Epithelial cell of esophagus (primary cell): ENCODE measurements around the gene HOXC5.

ENCODE experiments used
- DNase-seq: peaks from one replicate; pipeline ENCODE4 v3.0.0; 2010; ENCODE audit warnings: low read depth
- H3K4me3 ChIP-seq: 2 replicates; pipeline ENCODE4 v1.5.1; 2011; ENCODE audit warnings: mild to moderate bottlenecking, low read length, control low read depth
- TF ChIP-seq, protein P1 (sequence below): IDR thresholded peaks from 2 replicates; pipeline ENCODE4 v1.5.1; 2011; ENCODE audit warnings: low read depth, mild to moderate bottlenecking, low read length, control low read depth, inconsistent platforms; ENCODE audit not compliant: insufficient read depth; ENCODE audit errors: missing control alignments

The HOXC5 gene

DNA sequence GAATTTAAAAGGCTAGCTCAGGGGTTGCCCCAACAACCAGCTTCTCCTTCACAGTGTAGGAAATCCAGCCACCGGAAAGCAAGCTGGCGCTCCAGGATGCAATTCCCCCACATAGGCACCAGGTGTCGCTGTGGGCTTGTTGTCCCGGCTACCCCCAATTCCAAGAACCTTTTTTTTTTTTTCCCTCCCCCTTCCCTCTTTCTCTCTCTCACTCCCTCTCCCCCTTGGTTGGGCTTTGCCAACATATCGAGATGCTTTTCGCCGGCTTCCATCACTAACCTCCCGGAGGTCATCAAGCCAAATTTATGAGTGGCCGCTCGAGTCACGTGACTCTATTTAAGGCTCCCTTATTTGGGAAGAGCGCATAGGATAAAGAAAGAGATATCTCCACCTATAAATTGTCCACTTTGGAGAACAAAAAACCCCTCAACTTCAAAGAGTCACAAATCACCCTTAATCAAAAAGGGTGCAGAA is at the start of gene HOXC5:
TSS of gene HOXC5 (plus strand) at position 424 of the 474 bp plus-strand sequence. CDS start 73 bp downstream, outside the sequence.
- H3K4me3 ChIP-seq = peak within 1 kb of the TSS; percentile 22
- DNase-seq = peak; percentile 70
- TF ChIP-seq, protein P1, sequence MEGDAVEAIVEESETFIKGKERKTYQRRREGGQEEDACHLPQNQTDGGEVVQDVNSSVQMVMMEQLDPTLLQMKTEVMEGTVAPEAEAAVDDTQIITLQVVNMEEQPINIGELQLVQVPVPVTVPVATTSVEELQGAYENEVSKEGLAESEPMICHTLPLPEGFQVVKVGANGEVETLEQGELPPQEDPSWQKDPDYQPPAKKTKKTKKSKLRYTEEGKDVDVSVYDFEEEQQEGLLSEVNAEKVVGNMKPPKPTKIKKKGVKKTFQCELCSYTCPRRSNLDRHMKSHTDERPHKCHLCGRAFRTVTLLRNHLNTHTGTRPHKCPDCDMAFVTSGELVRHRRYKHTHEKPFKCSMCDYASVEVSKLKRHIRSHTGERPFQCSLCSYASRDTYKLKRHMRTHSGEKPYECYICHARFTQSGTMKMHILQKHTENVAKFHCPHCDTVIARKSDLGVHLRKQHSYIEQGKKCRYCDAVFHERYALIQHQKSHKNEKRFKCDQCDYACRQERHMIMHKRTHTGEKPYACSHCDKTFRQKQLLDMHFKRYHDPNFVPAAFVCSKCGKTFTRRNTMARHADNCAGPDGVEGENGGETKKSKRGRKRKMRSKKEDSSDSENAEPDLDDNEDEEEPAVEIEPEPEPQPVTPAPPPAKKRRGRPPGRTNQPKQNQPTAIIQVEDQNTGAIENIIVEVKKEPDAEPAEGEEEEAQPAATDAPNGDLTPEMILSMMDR = peak; percentile 91

DNA sequence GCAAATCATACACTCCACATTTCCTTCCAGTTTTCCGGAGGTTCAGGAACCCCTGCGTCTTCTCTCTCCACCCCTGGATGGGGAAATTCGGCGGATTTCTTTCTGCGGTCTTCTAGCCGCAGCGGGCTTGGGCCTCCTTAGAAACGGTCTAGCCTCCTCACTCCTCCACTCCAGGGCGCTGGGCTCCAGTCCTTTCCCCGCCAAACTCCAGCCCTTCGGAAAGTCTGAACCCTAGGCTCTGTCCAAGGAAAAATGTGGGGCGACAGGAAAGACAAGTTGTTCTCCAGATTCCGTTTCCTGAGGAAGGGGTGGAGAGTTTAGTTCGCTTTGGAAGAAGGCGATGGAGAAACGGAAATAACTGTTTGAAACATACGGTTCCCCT is 49.3 kb upstream of the HOXC5 start:
- DNase-seq = no peak
- no peak overlapping the region for H3K4me3 ChIP-seq
- TF ChIP-seq, protein P1 = no peak

DNA sequence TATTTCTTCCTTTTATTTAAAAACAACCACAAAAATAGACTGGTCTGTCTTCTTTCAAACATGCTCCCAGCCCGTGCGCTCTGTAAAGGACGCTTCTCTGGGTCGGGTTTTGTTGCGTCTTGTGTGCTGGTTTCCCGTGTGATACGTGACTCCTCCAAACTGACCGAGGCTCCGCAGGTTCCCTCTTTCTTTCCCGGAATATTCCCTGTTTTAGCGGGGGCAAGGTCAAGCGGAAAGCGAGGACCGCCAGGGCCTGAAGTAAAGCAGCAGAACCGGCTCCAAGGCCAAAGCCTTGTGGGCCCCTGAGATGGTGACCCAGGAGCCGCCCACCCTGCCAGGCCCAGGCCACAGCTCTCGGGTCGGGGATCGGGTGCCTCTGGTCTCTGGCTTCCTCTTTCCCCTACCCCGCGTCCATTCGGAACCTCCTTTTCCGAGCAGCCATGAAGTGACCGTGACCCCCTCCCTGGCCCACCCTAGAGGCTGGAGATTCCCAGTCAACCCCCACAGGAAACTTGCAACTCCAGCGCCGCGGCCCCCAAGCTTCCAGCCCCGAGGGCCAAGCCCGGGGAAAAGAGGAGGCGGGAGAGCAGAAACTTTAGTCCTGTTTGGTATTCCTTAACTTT is 48.8 kb upstream of the HOXC5 start:
- TF ChIP-seq, protein P1 = no peak
- no peak for DNase-seq
- H3K4me3 ChIP-seq = no peak overlapping the region

DNA sequence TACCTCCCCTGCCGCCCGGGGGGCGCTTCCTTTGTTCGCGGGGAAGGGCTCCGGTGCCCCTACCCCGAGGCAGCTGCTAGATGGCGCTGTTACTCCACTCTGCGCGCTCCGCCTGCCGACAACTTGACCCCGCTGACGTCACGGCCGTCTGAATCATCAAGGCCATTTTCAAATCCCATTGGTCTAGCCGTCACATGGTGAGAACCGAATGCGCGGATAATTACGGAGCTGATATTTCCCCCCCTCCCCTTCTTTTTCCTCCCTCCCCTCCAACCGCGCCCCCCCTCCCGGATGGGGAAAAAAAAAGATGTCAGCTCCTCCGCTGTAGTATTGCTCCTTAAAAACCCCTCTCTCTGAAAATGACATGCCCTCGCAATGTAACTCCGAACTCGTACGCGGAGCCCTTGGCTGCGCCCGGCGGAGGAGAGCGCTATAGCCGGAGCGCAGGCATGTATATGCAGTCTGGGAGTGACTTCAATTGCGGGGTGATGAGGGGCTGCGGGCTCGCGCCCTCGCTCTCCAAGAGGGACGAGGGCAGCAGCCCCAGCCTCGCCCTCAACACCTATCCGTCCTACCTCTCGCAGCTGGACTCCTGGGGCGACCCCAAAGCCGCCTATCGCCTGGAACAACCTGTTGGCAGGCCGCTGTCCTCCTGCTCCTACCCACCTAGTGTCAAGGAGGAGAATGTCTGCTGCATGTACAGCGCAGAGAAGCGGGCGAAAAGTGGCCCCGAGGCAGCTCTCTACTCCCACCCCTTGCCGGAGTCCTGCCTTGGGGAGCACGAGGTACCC is 47.8 kb upstream of the HOXC5 start, which contains the start of gene HOXC10:
TSS of gene HOXC10 (plus strand) at position 246 of the 791 bp plus-strand sequence. CDS start at position 360, 114 bp downstream.
- no peak within 1 kb of the TSS for H3K4me3 ChIP-seq

DNA sequence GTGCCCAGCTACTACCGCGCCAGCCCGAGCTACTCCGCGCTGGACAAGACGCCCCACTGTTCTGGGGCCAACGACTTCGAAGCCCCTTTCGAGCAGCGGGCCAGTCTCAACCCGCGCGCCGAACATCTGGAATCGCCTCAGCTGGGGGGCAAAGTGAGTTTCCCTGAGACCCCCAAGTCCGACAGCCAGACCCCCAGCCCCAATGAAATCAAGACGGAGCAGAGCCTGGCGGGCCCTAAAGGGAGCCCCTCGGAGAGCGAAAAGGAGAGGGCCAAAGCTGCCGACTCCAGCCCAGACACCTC is 47.2 kb upstream of the HOXC5 start:
- TF ChIP-seq, protein P1 = no peak
- DNase-seq = no peak
- no peak overlapping the region for H3K4me3 ChIP-seq

More for the DNA sequence above, 47.8 kb upstream of the HOXC5 start, which contains the start of gene HOXC10:
- TF ChIP-seq, protein P1 = peak; percentile 45
- DNase-seq = peak; percentile 71

DNA sequence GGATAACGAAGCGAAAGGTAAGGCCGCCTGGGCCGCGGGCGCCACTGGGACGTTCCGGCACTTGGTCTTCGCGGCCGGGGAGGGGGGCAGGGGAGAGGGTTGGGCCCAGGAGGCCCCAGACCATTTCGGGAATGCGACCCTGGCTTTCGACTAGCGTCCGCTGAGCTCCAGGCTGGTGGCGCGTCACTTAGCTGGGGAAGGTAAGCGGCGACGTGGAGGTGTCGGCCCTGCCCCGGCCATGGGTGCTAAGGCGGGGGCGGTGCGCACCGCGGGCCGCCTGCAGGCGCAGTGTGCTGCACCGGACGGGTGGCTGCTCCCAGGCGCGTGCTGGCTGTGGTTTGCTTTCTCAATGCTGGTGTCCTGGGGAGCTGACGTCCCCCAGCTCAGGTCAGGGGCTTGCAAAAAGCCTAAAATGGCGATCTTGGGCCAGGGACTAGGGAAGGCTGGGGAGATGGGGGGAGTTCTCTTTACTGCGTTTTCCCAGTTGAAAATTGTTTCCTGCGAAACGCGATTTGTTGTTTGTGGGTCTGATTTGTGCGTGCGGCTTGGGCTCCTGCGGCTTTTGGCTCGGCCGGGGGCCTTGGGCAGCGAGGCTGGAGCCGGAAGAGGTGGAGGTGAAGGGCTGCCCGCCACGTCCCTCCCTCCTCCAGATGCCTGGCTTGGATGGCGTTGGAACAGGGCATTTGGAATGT is 46.7 kb upstream of the HOXC5 start:
- TF ChIP-seq, protein P1 = no peak
- H3K4me3 ChIP-seq = no peak overlapping the region
- DNase-seq = peak; percentile 26
